Natural killer cell treated with Interleukin-12 subunit alpha and Interleukin-12 subunit beta and Interleukin-15 and Interleukin-18, amount 100 ng/mL, for 72 hours (primary cell): ENCODE results near the gene SRP72. TPM values are rescaled to one million over a fixed set of nuclear protein-coding genes. Genes with fewer than 3 reads are reported as not detected.
A peak's percentile ranks its signal among the peaks of the same experiment; 100 is the strongest.
"Not testable (repeated sequence)": the region's sequence is repeated elsewhere in the genome, so short reads cannot be mapped to it uniquely, and the experiment has no call there.

Experiments
- ATAC-seq, 2 donors: fragments of 150-1000 bp; cut with Tn5 transposase in 1 of 2; sonication (Bioruptor Pico), chemical (Tn5 transposase) in 1 of 2; 2 replicates each; pipeline ENCODE4 v1.10.0; 2021
- DNase-seq: peaks from one replicate; pipeline ENCODE4 v3.0.0; 2022; ENCODE audit warnings: low spot score
- H3K27ac Mint-ChIP-seq, 2 donors: 1 replicate in 1 of 2; 2 replicates in 1 of 2; pipeline ENCODE4 v1.8.0; 2022; ENCODE audit warnings: mixed read lengths in 2 of 2, mild to moderate bottlenecking in 1 of 2, moderate library complexity in 1 of 2
- H3K27me3 Mint-ChIP-seq, 2 donors: 1 replicate in 1 of 2; 2 replicates in 1 of 2; pipeline ENCODE4 v1.8.0; 2022; ENCODE audit warnings: mixed read lengths in 2 of 2
- H3K36me3 Mint-ChIP-seq: one replicate; pipeline ENCODE4 v1.8.0; 2022; ENCODE audit warnings: mixed read lengths
- H3K4me1 Mint-ChIP-seq, 2 donors: 1 replicate in 1 of 2; 2 replicates in 1 of 2; pipeline ENCODE4 v1.8.0; 2022; ENCODE audit warnings: low read depth in 2 of 2, mixed read lengths in 2 of 2, mild to moderate bottlenecking in 1 of 2
- H3K4me3 Mint-ChIP-seq: one replicate; pipeline ENCODE4 v1.8.0; 2022; ENCODE audit warnings: mixed read lengths
- H3K9me3 Mint-ChIP-seq: 2 replicates; pipeline ENCODE4 v1.8.0; 2022; ENCODE audit warnings: mixed read lengths
- total RNA-seq, 2 donors: library from RNA; stranded (reverse); gene quantifications; one replicate each; pipeline ENCODE4 v1.2.3, GENCODE V29; 2022

The SRP72 gene
- total RNA-seq, 2 donors from 2014 or later = 145 to 150 TPM

- DNase-seq (no peak), ATAC-seq (no peak)
- Mint-ChIP-seq H3K4me1 (peaks cover 6 to 13% of the 10 kb centered on the region in 2 donors), H3K36me3 (peaks cover 32% of the 10 kb centered on the region), H3K27ac (no peak overlapping the region), H3K4me3 (no peak overlapping the region), H3K9me3 (no peaks in the 10 kb centered on the region), H3K27me3 (no peaks in the 10 kb centered on the region)
Observed at GRCh38 chr4:56444719-56445118, 22.7 kb upstream of the SRP72 start.

GRCh38 chr4:56445699-56446098 is 21.7 kb upstream of the SRP72 start:
- ATAC-seq (no peak), DNase-seq (no peak)
- H3K27ac Mint-ChIP-seq = no peak overlapping the region
- H3K9me3 Mint-ChIP-seq = no peaks in the 10 kb centered on the region
- H3K4me3 Mint-ChIP-seq = no peak overlapping the region
- no peaks in the 10 kb centered on the region for H3K27me3 Mint-ChIP-seq
- H3K4me1 Mint-ChIP-seq = peaks cover 3 to 9% of the 10 kb centered on the region in 2 donors
- peaks cover 36% of the 10 kb centered on the region for H3K36me3 Mint-ChIP-seq

- H3K4me3 Mint-ChIP-seq = no peak overlapping the region
- ATAC-seq (no peak), DNase-seq (no peak)
- H3K36me3 Mint-ChIP-seq = peaks cover 28% of the 10 kb centered on the region
- H3K9me3 Mint-ChIP-seq = no peaks in the 10 kb centered on the region
- peaks cover 3 to 6% of the 10 kb centered on the region in 2 donors for H3K4me1 Mint-ChIP-seq
- no peak overlapping the region for H3K27ac Mint-ChIP-seq
- H3K27me3 Mint-ChIP-seq = no peaks in the 10 kb centered on the region
Observed at GRCh38 chr4:56448301-56448700, 19.1 kb upstream of the SRP72 start.

- H3K4me3 Mint-ChIP-seq, H3K4me1 Mint-ChIP-seq, H3K9me3 Mint-ChIP-seq, DNase-seq, ATAC-seq, H3K27me3 Mint-ChIP-seq, H3K27ac Mint-ChIP-seq: not testable (repeated sequence)
- H3K36me3 Mint-ChIP-seq = peaks cover 26% of the 10 kb centered on the region
Observed at GRCh38 chr4:56449475-56449874, 17.9 kb upstream of the SRP72 start.

GRCh38 chr4:56450342-56450741 is 17.1 kb upstream of the SRP72 start:
- peaks cover 26% of the 10 kb centered on the region for H3K36me3 Mint-ChIP-seq
- ATAC-seq (no peak), DNase-seq (no peak)
- no peaks in the 10 kb centered on the region for H3K27me3 Mint-ChIP-seq
- no peak overlapping the region for H3K4me3 Mint-ChIP-seq
- no peak overlapping the region for H3K27ac Mint-ChIP-seq
- H3K4me1 Mint-ChIP-seq = peaks cover 3 to 6% of the 10 kb centered on the region in 2 donors
- H3K9me3 Mint-ChIP-seq = no peaks in the 10 kb centered on the region

GRCh38 chr4:56460085-56460484 is 7.3 kb upstream of the SRP72 start:
- no peak for ATAC-seq
- Mint-ChIP-seq H3K27ac (peak overlapping the region; percentile 10 to 58), H3K4me3 (no peak overlapping the region), H3K27me3 (no peaks in the 10 kb centered on the region), H3K36me3 (peaks cover 28% of the 10 kb centered on the region), H3K4me1 (peaks cover 13 to 16% of the 10 kb centered on the region in 2 donors), H3K9me3 (no peaks in the 10 kb centered on the region)
- DNase-seq = no peak

GRCh38 chr4:56462157-56462556 is 5.3 kb upstream of the SRP72 start:
- no peaks in the 10 kb centered on the region for H3K9me3 Mint-ChIP-seq
- DNase-seq (no peak), ATAC-seq (no peak)
- no peaks in the 10 kb centered on the region for H3K27me3 Mint-ChIP-seq
- no peak overlapping the region for H3K4me3 Mint-ChIP-seq
- H3K27ac Mint-ChIP-seq = no peak overlapping the region
- H3K4me1 Mint-ChIP-seq = peaks cover 25 to 36% of the 10 kb centered on the region in 2 donors
- H3K36me3 Mint-ChIP-seq = peaks cover 18% of the 10 kb centered on the region

- Mint-ChIP-seq H3K27ac (no peak overlapping the region), H3K36me3 (peaks cover 20% of the 10 kb centered on the region), H3K4me1 (peaks cover 36 to 39% of the 10 kb centered on the region in 2 donors), H3K4me3 (no peak overlapping the region), H3K9me3 (no peaks in the 10 kb centered on the region), H3K27me3 (no peaks in the 10 kb centered on the region)
- ATAC-seq (no peak), DNase-seq (no peak)
Observed at GRCh38 chr4:56463711-56464110, 3.7 kb upstream of the SRP72 start.

DNA sequence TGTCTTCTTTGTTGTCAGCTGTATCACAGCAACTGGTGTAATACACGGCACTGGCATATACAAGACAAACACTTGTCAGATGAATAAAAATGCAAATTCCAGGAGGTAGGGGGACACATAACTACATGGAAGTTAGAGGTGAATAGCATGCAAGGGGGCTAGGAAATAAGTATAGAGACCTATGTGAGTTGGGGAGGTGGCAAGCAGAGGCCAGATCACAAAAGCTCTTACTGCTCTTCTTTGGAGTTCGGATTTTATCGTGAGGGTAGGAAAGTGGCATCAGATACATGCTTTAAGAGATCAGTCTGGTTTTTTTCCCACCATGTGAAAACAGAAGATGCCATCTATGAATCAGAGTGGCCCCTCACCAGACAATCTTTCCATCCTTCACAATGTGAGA is 2.8 kb upstream of the SRP72 start:
- H3K4me1 Mint-ChIP-seq = peaks cover 41 to 48% of the 10 kb centered on the region in 2 donors

GRCh38 chr4:56465599-56466295 is 1.7 kb upstream of the SRP72 start:
- Mint-ChIP-seq H3K4me1 (peaks cover 40 to 48% of the 10 kb centered on the region in 2 donors), H3K27me3 (no peaks in the 10 kb centered on the region), H3K9me3 (no peaks in the 10 kb centered on the region), H3K4me3 (peak overlapping the region; percentile 100), H3K36me3 (peaks cover 20% of the 10 kb centered on the region), H3K27ac (peak overlapping the region; percentile 96 to 99)
- ATAC-seq = no peak
- DNase-seq = no peak

More for the DNA sequence above, 2.8 kb upstream of the SRP72 start:
- Mint-ChIP-seq H3K4me3 (peak overlapping the region; percentile 13), H3K27ac (peak overlapping the region in 1 of 2 donors; percentile 12), H3K27me3 (no peaks in the 10 kb centered on the region), H3K36me3 (peaks cover 23% of the 10 kb centered on the region), H3K9me3 (no peaks in the 10 kb centered on the region)
- no peak for ATAC-seq
- no peak for DNase-seq

- not testable (repeated sequence) for H3K9me3 Mint-ChIP-seq, H3K27me3 Mint-ChIP-seq, DNase-seq
- peak; percentile 40 to 56 for ATAC-seq
- H3K4me1 Mint-ChIP-seq = peaks cover 40 to 48% of the 10 kb centered on the region in 2 donors
- peaks cover 20% of the 10 kb centered on the region for H3K36me3 Mint-ChIP-seq
- peak overlapping the region; percentile 100 for H3K4me3 Mint-ChIP-seq
- H3K27ac Mint-ChIP-seq = peak overlapping the region; percentile 96 to 99
Observed at GRCh38 chr4:56466296-56466761, 1.1 kb upstream of the SRP72 start.

DNA sequence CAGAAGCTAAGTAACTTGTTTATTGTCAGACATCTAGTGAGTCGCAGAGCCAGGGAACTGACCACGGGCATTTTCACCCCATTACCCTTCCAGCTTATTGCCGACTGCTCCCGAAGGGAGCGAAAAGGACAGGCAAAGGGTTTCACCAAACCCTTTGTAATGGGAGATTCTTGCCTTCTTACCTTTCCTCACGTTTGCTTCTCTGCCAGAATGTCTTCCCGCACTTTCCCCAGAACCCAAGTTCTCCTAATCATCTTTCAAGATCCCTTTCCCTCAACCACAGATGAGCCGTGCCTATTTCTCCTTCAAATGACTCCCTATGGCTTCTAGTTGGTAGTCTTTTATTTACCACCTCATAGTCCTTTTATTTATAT is 520 bp upstream of the SRP72 start:
- DNase-seq = no peak
- no peaks in the 10 kb centered on the region for H3K9me3 Mint-ChIP-seq
- no peaks in the 10 kb centered on the region for H3K27me3 Mint-ChIP-seq
- ATAC-seq = no peak
- peaks cover 38 to 48% of the 10 kb centered on the region in 2 donors for H3K4me1 Mint-ChIP-seq
- H3K4me3 Mint-ChIP-seq = peak overlapping the region; percentile 100
- peaks cover 17% of the 10 kb centered on the region for H3K36me3 Mint-ChIP-seq
- H3K27ac Mint-ChIP-seq = peak overlapping the region; percentile 96 to 99

DNA sequence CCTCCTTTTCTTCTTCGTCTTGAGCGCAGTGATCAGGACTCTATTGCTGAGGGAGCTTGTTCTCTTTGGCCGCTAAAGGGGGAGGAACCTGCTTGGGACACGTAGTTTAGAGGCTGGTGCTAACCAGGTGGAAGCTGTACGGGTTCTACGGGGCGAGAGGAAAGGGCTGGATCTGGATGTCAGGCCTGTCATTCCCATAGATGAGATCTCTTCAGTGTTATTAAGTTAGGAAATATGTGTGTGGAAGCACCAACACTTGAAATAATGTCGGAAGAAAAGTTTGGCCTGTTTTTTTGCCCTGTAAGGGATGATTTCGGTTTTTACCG is 643 bp downstream of the SRP72 start:
- DNase-seq = no peak
- Mint-ChIP-seq H3K27me3 (no peaks in the 10 kb centered on the region), H3K9me3 (no peaks in the 10 kb centered on the region), H3K36me3 (peaks cover 16% of the 10 kb centered on the region), H3K4me3 (peak overlapping the region; percentile 100), H3K4me1 (peaks cover 35 to 48% of the 10 kb centered on the region in 2 donors), H3K27ac (peak overlapping the region; percentile 96 to 99)
- ATAC-seq = peak; percentile 65 to 66

GRCh38 chr4:56469489-56470210 is 2.2 kb downstream of the SRP72 start:
- ATAC-seq (no peak), DNase-seq (no peak)
- H3K27ac Mint-ChIP-seq = peak overlapping the region; percentile 71 to 99
- peak overlapping the region; percentile 100 for H3K4me3 Mint-ChIP-seq
- H3K36me3 Mint-ChIP-seq = peaks cover 16% of the 10 kb centered on the region
- H3K4me1 Mint-ChIP-seq = peaks cover 32 to 41% of the 10 kb centered on the region in 2 donors
- H3K27me3 Mint-ChIP-seq = no peaks in the 10 kb centered on the region
- H3K9me3 Mint-ChIP-seq = no peaks in the 10 kb centered on the region
